Airway epithelial cell (primary cell): Measurements from ENCODE around the gene IDH3A. TPM values are rescaled to one million over a fixed set of nuclear protein-coding genes. Genes with fewer than 3 reads are reported as not detected.

Source experiments
- total RNA-seq: library from RNA; depleted of rRNA; stranded (reverse); fragments of >200 nt; gene quantifications from 2 replicates; pipeline ENCODE4 v1.2.3, GENCODE V29; 2015

Gene IDH3A
- 43.4 and 54.6 TPM in 2 replicates for total RNA-seq

GRCh38 chr15:78149068-78149804 lies at the start of gene IDH3A:
Gene IDH3A, plus strand, starts transcription at chr15:78149362. Its CDS starts 42 bp downstream, at chr15:78149404.

GRCh38 chr15:78131295-78132061 lies 17.7 kb upstream of the IDH3A start, which contains the start of gene CIB2:
Gene CIB2, minus strand, starts transcription at chr15:78131445. Its CDS starts 230 bp downstream, at chr15:78131215.

Other genes starting within 250 kb of the IDH3A start
- 15.9 and 20.9 TPM in 2 replicates for gene TBC1D2B, start 71.7 kb upstream of the IDH3A start, total RNA-seq
- gene SH2D7, start 56.8 kb upstream of the IDH3A start, total RNA-seq = not detected in 2 replicates
- gene CIB2, start 17.9 kb upstream of the IDH3A start, total RNA-seq = 4.5 and 9.4 TPM in 2 replicates
- not detected in 2 replicates for gene ACSBG1, start 85.2 kb downstream of the IDH3A start, total RNA-seq
- gene DNAJA4, start 115.2 kb downstream of the IDH3A start, total RNA-seq = 5.6 and 6.1 TPM in 2 replicates
- 76.2 and 80.5 TPM in 2 replicates for gene SKIC8, start 150.2 kb downstream of the IDH3A start, total RNA-seq
- not detected in 2 replicates for gene CRABP1, start 191.0 kb downstream of the IDH3A start, total RNA-seq